GM18519 (cell line): ENCODE results near the gene INTS13.
A peak's percentile ranks its signal among the peaks of the same experiment; 100 is the strongest.
"Not testable (repeated sequence)": the region's sequence is repeated elsewhere in the genome, so short reads cannot be mapped to it uniquely, and the experiment has no call there.

ENCODE experiments used
- ATAC-seq: cut with Tn5 transposase; IDR thresholded peaks from one replicate; pipeline ENCODE4 v1.9.1; 2021; ENCODE audit warnings: mild to moderate bottlenecking, moderate library complexity; ENCODE audit not compliant: unreplicated experiment, low FRiP score

The INTS13 gene

GRCh38 chr12:26936559-26937442 lies 980 bp downstream of the INTS13 start:
- no peak for ATAC-seq

DNA sequence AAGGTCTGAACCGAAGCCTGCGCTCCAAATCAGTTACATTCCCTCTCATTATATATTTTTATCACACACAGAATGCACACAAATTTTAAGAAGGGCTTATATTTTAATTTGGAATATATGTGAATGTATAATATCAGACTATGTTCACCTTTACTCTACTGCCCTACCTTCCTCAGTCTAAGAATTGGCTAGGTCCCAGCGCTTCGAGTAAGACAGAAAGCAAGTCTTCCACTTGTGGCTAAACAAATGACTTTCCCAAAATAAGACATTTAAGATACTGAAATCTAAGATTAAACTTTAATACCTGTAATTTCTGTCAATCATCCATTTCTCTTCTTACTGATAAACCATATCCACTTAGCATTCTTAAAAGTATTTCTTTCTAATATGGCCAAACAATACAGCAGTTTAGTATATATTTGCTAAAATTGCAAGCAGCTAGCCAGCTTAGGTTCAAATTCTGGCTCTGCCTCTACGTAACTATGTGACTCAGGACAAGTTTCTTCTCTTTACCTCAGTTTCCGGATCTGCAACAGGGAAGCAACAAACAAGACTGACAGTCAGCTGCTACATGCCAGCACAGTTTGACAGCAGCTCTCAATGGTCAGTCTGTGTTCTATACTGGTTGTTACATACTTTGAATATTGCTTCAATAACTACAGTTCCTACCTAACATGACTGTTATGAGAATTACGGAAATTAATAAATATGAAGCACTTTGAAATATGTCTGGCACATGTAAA lies 2.0 kb downstream of the INTS13 start:
- ATAC-seq, result no peak

GRCh38 chr12:26929590-26929989 lies 8.2 kb downstream of the INTS13 start:
- ATAC-seq, result no peak

DNA sequence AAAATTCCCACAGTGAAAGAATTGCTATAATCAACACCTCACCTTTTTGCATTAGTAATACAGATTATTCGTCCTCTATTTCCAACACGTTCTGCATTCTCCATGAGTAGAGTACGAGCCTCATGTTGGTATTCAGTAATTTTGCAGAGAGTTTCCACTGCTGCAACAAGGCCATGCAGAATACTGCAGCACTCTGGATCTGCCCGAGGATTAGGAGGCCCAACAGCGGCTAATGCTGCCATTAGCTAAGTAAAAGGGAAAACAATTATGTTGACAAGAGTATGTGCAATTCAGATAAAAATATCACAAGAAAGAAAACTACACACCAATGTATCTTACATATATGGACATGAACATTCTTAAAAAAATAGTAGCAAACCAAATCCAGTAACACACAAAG lies 9.1 kb downstream of the INTS13 start:
- ATAC-seq, result no peak

DNA sequence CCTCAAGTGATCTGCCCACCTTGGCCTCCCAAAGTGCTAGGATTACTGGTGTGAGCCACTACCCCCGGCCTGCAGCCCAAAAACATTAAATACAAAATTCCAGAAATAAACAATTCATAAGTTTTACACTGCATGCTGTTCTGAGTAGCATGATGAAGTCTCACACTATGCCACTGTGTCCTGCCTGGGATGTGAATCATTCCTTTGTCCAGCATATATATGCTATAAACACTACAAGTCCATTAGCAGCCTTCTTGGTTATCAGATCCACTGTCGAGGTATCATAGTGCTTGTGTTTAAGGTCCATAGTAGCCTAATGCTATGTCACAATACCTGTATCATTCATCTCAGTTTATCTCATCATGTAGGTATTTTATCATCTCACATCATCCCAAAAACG lies 15.9 kb downstream of the INTS13 start:
- no peak for ATAC-seq

DNA sequence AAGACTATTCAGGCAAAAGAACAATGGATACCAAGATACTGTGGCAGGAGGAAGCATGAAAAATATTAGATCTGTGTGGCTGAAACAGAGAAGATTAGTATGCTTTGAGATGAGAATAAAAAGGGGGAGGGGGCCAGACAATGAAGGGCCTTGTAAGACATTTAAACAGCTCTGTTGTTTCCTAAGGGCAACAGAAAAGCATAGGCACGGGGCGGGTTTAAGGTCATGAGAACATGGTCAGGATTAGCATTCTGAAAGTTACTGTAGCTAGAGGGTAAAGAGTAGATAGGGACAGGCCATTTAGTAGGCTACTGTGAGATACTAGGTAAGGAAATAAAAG lies 18.6 kb downstream of the INTS13 start:
- no peak for ATAC-seq

DNA sequence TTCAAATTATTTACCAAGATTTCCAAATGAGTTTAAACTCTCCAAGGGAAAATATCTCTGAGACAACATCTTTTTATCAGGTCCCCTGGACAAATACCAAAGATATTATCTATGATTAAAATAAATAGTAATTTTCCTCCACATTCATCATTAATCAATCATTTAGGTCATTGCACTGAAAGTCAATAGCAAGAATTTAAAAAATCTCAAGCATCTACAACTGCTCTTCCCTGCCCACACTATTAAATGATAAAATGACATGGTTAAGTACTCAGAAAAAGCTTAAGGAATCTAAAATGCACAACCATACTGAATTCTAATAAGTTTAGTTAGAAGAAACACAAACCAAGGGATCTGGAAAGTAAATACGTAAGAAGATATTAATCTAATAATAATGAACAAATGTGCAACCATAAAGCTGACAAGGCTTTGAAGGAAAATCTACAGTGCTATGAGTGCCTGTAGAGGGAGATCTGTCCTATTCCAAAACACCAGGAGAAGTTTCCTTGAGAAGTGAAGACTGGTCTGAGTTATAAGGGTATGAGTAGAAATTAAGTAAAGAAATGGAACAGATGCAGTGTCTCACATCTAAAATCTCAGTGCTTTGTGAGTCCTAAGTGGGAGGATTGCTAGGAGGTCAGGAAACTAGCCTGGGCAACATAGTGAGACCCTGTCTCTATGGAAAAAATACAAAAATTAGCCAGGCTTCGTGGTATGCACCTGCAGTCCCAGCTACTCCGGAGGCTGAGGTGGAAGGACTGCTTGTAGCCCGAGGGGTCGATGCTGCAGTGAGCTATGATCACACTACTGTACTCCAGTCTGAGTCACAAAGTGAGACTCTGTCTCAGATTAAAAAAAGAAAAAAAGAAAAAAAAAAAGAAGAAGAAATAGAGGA lies 19.2 kb downstream of the INTS13 start:
- no peak for ATAC-seq

DNA sequence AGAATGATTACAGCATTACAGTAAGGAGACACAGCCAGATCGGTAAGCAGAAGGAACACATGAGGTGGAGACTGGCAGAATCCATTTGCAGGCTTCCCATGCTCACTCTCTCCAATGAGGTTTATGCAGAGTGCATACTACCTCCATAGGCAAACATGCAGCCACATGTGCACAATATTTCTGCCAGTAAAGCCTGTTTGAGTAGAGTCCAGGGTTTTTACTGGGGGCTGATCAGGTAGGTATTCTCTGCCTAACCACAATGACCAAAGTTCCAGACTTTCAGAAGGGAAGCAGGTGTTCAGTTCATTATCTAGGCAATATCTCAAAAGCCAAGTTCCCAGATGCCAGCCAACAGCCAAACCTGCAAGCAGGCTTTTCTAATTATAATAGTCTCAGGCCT lies 31.1 kb downstream of the INTS13 start:
- ATAC-seq, result no peak

- ATAC-seq, result no peak
Measured at GRCh38 chr12:26906024-26906423, 31.8 kb downstream of the INTS13 start.

GRCh38 chr12:26903396-26903795 lies 34.4 kb downstream of the INTS13 start:
- ATAC-seq, result not testable (repeated sequence)

DNA sequence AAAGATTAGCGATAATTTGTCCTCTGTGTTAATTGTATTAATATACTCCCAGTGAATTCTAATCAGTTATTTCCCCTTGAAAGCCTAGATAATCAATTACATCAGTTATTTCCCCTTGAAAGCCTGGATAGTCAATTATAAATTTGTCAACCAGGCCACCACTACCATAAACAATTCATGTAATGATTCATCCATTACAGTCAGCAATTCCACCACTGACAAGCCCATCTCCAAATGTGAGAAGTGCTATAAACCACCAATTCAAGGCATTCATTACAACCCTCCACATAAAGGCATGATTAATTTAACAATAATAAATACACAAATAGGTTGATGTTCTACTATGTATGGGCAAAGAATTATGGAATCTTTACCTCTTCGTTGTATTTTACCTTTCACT lies 40.9 kb downstream of the INTS13 start:
- no peak for ATAC-seq

DNA sequence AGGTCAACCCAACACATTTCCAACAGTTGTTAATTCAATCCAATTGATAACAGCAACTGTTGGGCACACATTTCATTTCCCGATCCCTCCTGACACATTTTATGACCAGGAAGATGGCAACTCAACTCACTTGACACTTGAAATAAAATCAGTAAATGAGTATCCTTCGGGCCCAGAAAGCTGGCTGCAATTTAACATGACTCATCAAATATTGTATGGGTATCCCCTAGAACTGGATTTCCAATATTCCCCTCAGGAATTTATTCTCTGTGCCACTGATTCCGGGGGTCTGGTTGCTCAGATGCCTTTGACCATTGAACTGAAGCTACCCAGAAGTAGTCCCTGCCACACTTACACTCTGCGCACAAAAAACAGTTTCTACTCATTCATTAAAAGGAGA lies 42.1 kb downstream of the INTS13 start:
- ATAC-seq, result no peak

GRCh38 chr12:26891704-26892103 lies 46.1 kb downstream of the INTS13 start:
- ATAC-seq, result no peak

DNA sequence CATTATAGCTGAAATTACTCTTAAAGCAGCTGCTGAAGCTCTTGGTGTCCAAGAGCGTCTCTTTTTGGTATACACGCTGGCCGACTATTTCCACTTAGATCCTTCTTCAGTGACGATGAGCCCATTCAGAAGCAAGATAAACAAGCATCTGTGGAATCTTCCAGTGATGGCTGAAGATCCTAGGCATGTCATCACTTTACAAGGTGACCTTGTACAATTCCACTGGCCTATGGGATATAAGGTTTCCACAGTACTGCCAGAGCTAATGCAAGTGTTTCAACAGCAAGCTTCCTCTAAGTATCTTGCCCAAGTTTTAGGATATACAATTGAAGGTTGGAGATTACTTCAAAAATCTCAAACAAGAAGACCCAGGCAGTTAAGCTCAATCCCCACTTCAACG lies 47.0 kb downstream of the INTS13 start:
- no peak for ATAC-seq

DNA sequence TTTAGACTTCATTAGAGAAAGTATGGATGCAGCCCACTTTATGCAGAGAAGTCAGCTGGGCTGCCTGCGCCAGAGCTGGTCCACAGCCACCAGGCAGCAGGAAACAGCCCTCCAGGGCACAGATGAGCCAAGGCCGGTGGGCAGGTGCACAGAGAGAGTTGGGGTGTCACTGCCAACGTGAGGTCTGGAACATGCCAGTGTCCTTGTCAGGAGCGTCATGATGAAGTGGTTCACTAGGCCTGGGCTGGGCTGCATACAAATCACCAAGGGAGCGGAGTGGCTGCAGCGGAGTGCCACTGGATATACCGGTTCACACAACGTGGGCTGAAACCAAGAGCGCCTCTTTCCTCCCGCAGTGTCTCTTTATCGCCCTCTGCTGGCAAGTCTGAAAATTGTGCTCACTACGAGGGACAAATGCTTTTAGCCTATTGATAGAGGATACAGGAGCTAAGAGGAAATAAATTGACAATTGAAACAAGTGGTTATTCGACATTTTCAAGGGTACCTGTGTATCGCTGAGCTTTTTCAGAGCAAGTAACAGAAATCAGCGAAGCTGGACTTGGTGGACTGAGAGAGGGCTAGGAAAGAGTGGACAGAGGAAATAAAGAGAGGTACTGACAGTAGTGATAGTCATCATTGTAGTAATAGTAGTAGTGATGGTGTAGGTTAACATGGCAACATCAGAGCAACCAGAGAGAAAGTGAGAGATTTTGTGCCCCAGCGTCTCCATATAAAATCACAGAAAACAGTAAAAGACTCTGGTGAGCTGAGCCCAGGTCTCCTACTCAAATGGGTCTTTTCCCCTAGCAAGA lies 52.8 kb downstream of the INTS13 start:
- ATAC-seq, result peak; percentile 75

GRCh38 chr12:26880625-26881024 lies 57.2 kb downstream of the INTS13 start:
- no peak for ATAC-seq

DNA sequence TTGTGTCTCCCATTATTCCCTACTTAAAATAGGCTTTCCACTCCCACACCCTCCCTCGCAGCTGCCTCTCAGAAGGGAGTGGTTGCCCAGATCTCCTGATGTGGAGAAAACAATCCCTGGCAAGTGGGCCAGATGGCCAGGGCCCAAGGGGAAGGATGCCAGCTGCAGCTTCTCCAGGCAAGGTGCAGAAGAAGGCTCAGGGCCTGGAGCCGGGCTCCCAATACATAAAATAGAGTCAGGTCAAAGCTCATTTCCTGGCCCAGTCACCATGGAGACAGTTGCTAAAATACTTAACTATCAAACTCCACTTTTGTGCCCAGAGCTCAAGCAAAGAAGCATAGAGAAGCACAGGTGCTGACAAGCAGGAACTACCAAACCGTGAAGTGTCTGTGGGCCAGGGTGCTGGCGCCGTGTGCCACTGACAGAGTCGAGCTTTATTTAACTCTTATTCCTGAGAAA lies 59.1 kb downstream of the INTS13 start:
- no peak for ATAC-seq

GRCh38 chr12:26874501-26875296 lies 63.1 kb downstream of the INTS13 start:
- peak; percentile 46 for ATAC-seq

DNA sequence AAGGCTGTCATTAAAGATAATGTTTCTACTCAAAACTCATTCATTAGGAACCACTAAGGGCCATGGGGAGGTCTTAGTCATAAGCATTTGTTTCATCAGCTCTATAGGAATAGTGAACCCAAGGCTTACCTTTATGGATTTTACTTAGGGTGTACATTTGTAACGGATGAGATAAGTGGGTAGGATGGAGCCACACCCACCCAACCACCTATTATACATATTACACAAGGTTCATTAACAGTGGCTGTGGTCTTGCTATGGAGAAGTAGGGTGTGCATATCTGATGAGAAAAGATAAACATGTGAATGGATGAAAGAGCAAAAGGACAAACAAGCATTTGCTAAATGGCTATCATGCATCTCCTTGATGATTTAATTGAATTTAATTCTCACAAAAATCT lies 65.2 kb downstream of the INTS13 start:
- no peak for ATAC-seq
